ENCODE results near the gene OR9Q1.

- TF ChIP-seq CTCF (IDR thresholded peaks at IDR 0.05; ENCODE audit: poor library complexity, severe bottlenecking) (no peak), SMC3 (conservative IDR thresholded peaks at IDR 0.05; ENCODE audit: poor library complexity) (no peak), EZH2 (IDR thresholded peaks at IDR 0.05; ENCODE audit: borderline replicate concordance, insufficient read depth, low read length, poor library complexity, severe bottlenecking) (no peak)
Observed at GRCh38 chr11:58034471-58034870, 10.8 kb downstream of the OR9Q1 start.

Data from neural cell (in vitro differentiated cells).